PC-9 (cell line): ENCODE measurements around the gene CDC42EP1. TPM values are rescaled to one million over a fixed set of nuclear protein-coding genes. Genes with fewer than 3 reads are reported as not detected.

Source experiments
- BruUV-seq: library from RNA; stranded (reverse); fragments of 400-500 nt; replicated peaks from 2 replicates; lab custom pipeline; 2021; lab: Mats Ljungman, UMichigan
- CTCF ChIA-PET: fragments of 300-600 bp; sonication (Branson Sonifier 250); formaldehyde crosslinking; loops from one replicate; lab custom pipeline; 2022; ENCODE audit warnings: antibody characterized with exemption; lab: Charles Lee
- POLR2A ChIA-PET: fragments of 300-600 bp; sonication (Branson Sonifier 250); formaldehyde crosslinking; loops from one replicate; lab custom pipeline; 2022; ENCODE audit warnings: antibody characterized with exemption; ENCODE audit not compliant: unreplicated experiment; lab: Charles Lee
- DNase-seq, 2 experiments: peaks; one replicate each; pipeline versions ENCODE4 v3.0.0 to v3.0.0-alpha.2; 2015 to 2022; ENCODE audit warnings: mixed read lengths in 1 of 2
- H2AFZ ChIP-seq: fragments of 200-600 bp; sonication (generic); 2 replicates; pipeline ENCODE4 v1.8.1; 2017; ENCODE audit warnings: antibody characterized with exemption
- H3F3A ChIP-seq: fragments of 200-600 bp; sonication (generic); 2 replicates; pipeline ENCODE4 v1.8.1; 2017; ENCODE audit warnings: antibody characterized with exemption, mild to moderate bottlenecking, low read depth; ENCODE audit not compliant: insufficient read depth
- H3K27ac ChIP-seq: fragments of 200-600 bp; sonication (generic); 2 replicates; pipeline ENCODE4 v1.6.1; 2016; ENCODE audit warnings: mixed run types
- H3K27me3 ChIP-seq: fragments of 200-600 bp; sonication (generic); 2 replicates; pipeline ENCODE4 v1.6.1; 2016; ENCODE audit warnings: low read depth, mixed run types; ENCODE audit not compliant: insufficient read depth
- H3K36me3 ChIP-seq: fragments of 200-600 bp; sonication (generic); 2 replicates; pipeline ENCODE4 v1.6.1; 2016; ENCODE audit warnings: low read depth, mixed run types
- H3K4me1 ChIP-seq: fragments of 200-600 bp; sonication (generic); replicated peaks from 2 replicates; pipeline ENCODE4 v1.6.1; 2016; ENCODE audit warnings: mixed run types; ENCODE audit not compliant: insufficient read depth
- H3K4me2 ChIP-seq: fragments of 200-600 bp; sonication (generic); 2 replicates; pipeline ENCODE4 v1.6.1; 2017; ENCODE audit warnings: mixed run types
- H3K4me3 ChIP-seq: fragments of 200-600 bp; sonication (generic); 2 replicates; pipeline ENCODE4 v1.6.1; 2016; ENCODE audit warnings: mixed run types
- H3K79me2 ChIP-seq: fragments of 200-600 bp; sonication (generic); 2 replicates; pipeline ENCODE4 v1.6.1; 2017; ENCODE audit warnings: low read depth, mixed run types
- H3K9me2 ChIP-seq: fragments of 200-600 bp; sonication (generic); 2 replicates; pipeline ENCODE4 v1.8.1; 2017; ENCODE audit warnings: mild to moderate bottlenecking; ENCODE audit not compliant: insufficient read depth
- H3K9me3 ChIP-seq: fragments of 200-600 bp; sonication (generic); 2 replicates; pipeline ENCODE4 v1.8.1; 2016; ENCODE audit warnings: low read depth; ENCODE audit not compliant: insufficient read depth
- H4K20me1 ChIP-seq: fragments of 200-600 bp; sonication (generic); 2 replicates; pipeline ENCODE4 v1.8.1; 2017; ENCODE audit not compliant: insufficient read depth
- EZH2 ChIP-seq: fragments of 200-600 bp; sonication (generic); IDR thresholded peaks from 2 replicates; pipeline ENCODE4 v1.8.0; 2017; ENCODE audit warnings: antibody characterized with exemption, low read depth
- intact Hi-C: fragments of 100-400 bp; cut with micrococcal nuclease; formaldehyde crosslinking; loops from one replicate; pipeline ENCODE4 v1.10.0; 2022; ENCODE audit not compliant: unreplicated experiment
- total RNA-seq: library from RNA; stranded (reverse); gene quantifications from 2 replicates; pipeline ENCODE4 v1.2.3, GENCODE V29; 2021
- TF ChIP-seq, protein P1 (sequence below): fragments of 200-600 bp; sonication (generic); conservative IDR thresholded peaks from 2 replicates; pipeline ENCODE4 v1.6.1; 2017; ENCODE audit warnings: mixed run types, antibody characterized with exemption, mild to moderate bottlenecking, moderate library complexity

The CDC42EP1 gene
- total RNA-seq, 1 experiment from 2014 or later, result 94.0 TPM

DNA sequence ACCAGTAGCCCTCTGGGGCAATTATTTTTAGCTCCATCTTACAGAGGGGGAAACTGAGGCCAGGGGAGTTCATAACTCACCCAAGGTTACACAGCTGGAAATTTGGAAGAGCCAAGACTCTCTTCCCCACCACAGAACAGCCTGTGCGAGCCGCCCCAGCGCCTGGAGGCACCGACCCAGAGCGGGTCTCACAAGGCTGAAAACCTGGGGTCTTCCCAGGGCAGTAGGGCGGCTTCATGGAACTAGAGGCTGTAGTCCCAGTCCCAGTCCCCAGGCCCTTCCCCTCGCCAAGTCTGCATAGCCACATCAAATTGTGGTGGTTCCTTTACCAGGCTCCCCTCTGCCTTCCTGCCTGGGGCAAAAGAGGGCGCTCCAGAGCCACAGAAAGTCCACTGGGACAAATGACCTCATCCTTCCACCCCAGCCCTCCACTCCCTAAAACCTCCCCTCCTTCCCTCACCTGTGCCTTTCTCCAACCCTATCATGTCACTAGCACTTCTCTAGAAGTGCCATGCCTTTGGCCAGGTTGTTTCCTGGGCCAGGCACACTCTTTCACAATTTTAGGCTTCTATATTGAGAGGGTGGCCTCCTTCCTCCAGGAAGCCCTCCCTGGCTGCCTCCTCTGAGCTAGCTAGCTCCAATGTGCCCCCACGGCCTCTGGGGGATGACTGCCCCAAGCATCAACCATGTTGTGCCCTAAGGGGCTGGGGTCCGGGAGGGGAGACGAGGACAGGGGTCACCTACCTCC is 15.2 kb upstream of the CDC42EP1 start:
- no peak overlapping the region for H2AFZ ChIP-seq
- BruUV-seq, result TSS peak; percentile 64
- peak overlapping the region; percentile 37; the same call in 1 of the 2 replicates for H3K4me2 ChIP-seq

GRCh38 chr22:37545703-37546436 is 14.4 kb upstream of the CDC42EP1 start:
- no TSS peak for BruUV-seq
- peak in 1 of 2 experiments; percentile 93 for DNase-seq

More for the DNA sequence above, 15.2 kb upstream of the CDC42EP1 start:
- CTCF ChIA-PET, result interaction anchor here (0.8 to 4.4 kb wide), 6 partner anchors 16 to 286 kb away, joined by 4 to 52 read pairs (median 7); no protein-coding TSS in a partner anchor
- POLR2A ChIA-PET, result interaction anchor here (0.6 to 2.5 kb wide), 3 partner anchors 15 to 32 kb away, joined by 3 to 9 read pairs (median 9); partner anchors contain the start of gene CDC42EP1
- peaks cover 51% of the 10 kb centered on the region for H3F3A ChIP-seq
- no peaks in the 10 kb centered on the region for H4K20me1 ChIP-seq
- no peaks in the 10 kb centered on the region for H3K36me3 ChIP-seq
- intact Hi-C loops, result loop anchor here (1.0 to 10.0 kb wide), 7 partner anchors 22 to 360 kb away; partner anchors contain the start of genes ANKRD54, C1QTNF6, EIF3L and GCAT
- no peaks in the 10 kb centered on the region for H3K9me2 ChIP-seq
- 0 out of 2 replicates have a peak overlapping the region, but pooled peaks have one; percentile 19 for H3K27ac ChIP-seq
- peaks cover 81% of the 10 kb centered on the region for H3K4me1 ChIP-seq
- no peak overlapping the region for H3K4me3 ChIP-seq
- H3K79me2 ChIP-seq, result no peaks in the 10 kb centered on the region
- TF ChIP-seq, protein P1, sequence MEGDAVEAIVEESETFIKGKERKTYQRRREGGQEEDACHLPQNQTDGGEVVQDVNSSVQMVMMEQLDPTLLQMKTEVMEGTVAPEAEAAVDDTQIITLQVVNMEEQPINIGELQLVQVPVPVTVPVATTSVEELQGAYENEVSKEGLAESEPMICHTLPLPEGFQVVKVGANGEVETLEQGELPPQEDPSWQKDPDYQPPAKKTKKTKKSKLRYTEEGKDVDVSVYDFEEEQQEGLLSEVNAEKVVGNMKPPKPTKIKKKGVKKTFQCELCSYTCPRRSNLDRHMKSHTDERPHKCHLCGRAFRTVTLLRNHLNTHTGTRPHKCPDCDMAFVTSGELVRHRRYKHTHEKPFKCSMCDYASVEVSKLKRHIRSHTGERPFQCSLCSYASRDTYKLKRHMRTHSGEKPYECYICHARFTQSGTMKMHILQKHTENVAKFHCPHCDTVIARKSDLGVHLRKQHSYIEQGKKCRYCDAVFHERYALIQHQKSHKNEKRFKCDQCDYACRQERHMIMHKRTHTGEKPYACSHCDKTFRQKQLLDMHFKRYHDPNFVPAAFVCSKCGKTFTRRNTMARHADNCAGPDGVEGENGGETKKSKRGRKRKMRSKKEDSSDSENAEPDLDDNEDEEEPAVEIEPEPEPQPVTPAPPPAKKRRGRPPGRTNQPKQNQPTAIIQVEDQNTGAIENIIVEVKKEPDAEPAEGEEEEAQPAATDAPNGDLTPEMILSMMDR, result peak; percentile 81
- TF ChIP-seq EZH2, result no peak
- DNase-seq, result peak; percentile 77 to 87
- no peaks in the 10 kb centered on the region for H3K9me3 ChIP-seq
- no peaks in the 10 kb centered on the region for H3K27me3 ChIP-seq

More at GRCh38 chr22:37545703-37546436, 14.4 kb upstream of the CDC42EP1 start:
- Histone ChIP-seq H3K79me2 (no peaks in the 10 kb centered on the region), H3K27ac (peak overlapping the region; percentile 23; the same call in 1 of the 2 replicates), H2AFZ (no peak overlapping the region), H3K36me3 (no peaks in the 10 kb centered on the region), H3K4me1 (peaks cover 74% of the 10 kb centered on the region), H3K4me2 (peak overlapping the region; percentile 37; the same call in 1 of the 2 replicates), H4K20me1 (no peaks in the 10 kb centered on the region), H3K9me3 (no peaks in the 10 kb centered on the region), H3K27me3 (no peaks in the 10 kb centered on the region), H3K9me2 (no peaks in the 10 kb centered on the region), H3F3A (peaks cover 52% of the 10 kb centered on the region), H3K4me3 (no peak overlapping the region)
- ChIA-PET POLR2A (interaction anchor here (0.6 to 2.5 kb wide), 6 partner anchors 14 to 262 kb away, joined by 3 to 9 read pairs (median 7); partner anchors contain the start of genes CDC42EP1 and GCAT), CTCF (interaction anchor here (0.5 to 4.4 kb wide), 6 partner anchors 16 to 287 kb away, joined by 4 to 52 read pairs (median 8); no protein-coding TSS in a partner anchor)
- intact Hi-C loops, result loop anchor here (1.0 to 10.0 kb wide), 7 partner anchors 21 to 361 kb away; partner anchors contain the start of genes ANKRD54, C1QTNF6, EIF3L and GCAT
- TF ChIP-seq EZH2, result no peak
- TF ChIP-seq, protein P1, result no peak
